Stimulated activated CD8-positive, alpha-beta memory T cell treated with anti-CD3 and anti-CD28 coated beads, Interleukin-4, amount 100 ng/mL, for 1 hour (primary cell): ENCODE data around the gene KRT28.

Experiments used
- DNase-seq, 2 donors: peaks; one replicate each; pipeline ENCODE4 v3.0.0-alpha.2; 2020; ENCODE audit warnings: low read depth in 2 of 2, low spot score in 1 of 2

KRT28 gene

GRCh38 chr17:40799859-40800258 lies at the start of gene KRT28:
Gene KRT28 (minus strand): TSS chr17:40799959. CDS start chr17:40799893, 66 bp downstream.
- DNase-seq = no peak

- DNase-seq = no peak
These were observed 49.0 kb upstream of the KRT28 start for GRCh38 chr17:40848583-40849235.

- no peak for DNase-seq
These were observed 46.9 kb upstream of the KRT28 start for GRCh38 chr17:40846515-40847144.

- DNase-seq = no peak
These were observed 44.9 kb upstream of the KRT28 start for GRCh38 chr17:40844671-40845107.

GRCh38 chr17:40843242-40843641 lies 43.5 kb upstream of the KRT28 start:
- DNase-seq = no peak

GRCh38 chr17:40841246-40841645 lies 41.5 kb upstream of the KRT28 start:
- DNase-seq = no peak

- DNase-seq = no peak
These were observed 39.4 kb upstream of the KRT28 start for GRCh38 chr17:40839194-40839593.

GRCh38 chr17:40836020-40836419 lies 36.3 kb upstream of the KRT28 start:
- no peak for DNase-seq

GRCh38 chr17:40833882-40834281 lies 34.1 kb upstream of the KRT28 start:
- DNase-seq = no peak

GRCh38 chr17:40832840-40833239 lies 33.1 kb upstream of the KRT28 start:
- no peak for DNase-seq

GRCh38 chr17:40830085-40830776 lies 30.5 kb upstream of the KRT28 start:
- no peak for DNase-seq

GRCh38 chr17:40828454-40829044 lies 28.8 kb upstream of the KRT28 start:
- no peak for DNase-seq

- no peak for DNase-seq
These were observed 28.1 kb upstream of the KRT28 start for GRCh38 chr17:40827746-40828453.

- no peak for DNase-seq
These were observed 25.8 kb upstream of the KRT28 start for GRCh38 chr17:40825599-40825998.

GRCh38 chr17:40824015-40824832 lies 24.5 kb upstream of the KRT28 start:
- no peak for DNase-seq

- DNase-seq = no peak
These were observed 22.5 kb upstream of the KRT28 start, which contains the start of gene KRT10 for GRCh38 chr17:40822132-40822812. Gene KRT10 (minus strand): TSS chr17:40822614. CDS start chr17:40822585, 29 bp downstream.

GRCh38 chr17:40821536-40821935 lies 21.8 kb upstream of the KRT28 start:
- no peak for DNase-seq

- DNase-seq = no peak
These were observed 20.6 kb upstream of the KRT28 start for GRCh38 chr17:40820228-40820838.

GRCh38 chr17:40819528-40820125 lies 19.9 kb upstream of the KRT28 start:
- DNase-seq = no peak
